Measurements from ENCODE around the gene PNMA6E. TPM values are rescaled to one million over a fixed set of nuclear protein-coding genes. Genes with fewer than 3 reads are reported as not detected.
A peak's percentile ranks its signal among the peaks of the same experiment; 100 is the strongest.

PNMA6E gene
- total and polyA plus RNA-seq, 2 experiments from 2014 or later, result not detected

DNA sequence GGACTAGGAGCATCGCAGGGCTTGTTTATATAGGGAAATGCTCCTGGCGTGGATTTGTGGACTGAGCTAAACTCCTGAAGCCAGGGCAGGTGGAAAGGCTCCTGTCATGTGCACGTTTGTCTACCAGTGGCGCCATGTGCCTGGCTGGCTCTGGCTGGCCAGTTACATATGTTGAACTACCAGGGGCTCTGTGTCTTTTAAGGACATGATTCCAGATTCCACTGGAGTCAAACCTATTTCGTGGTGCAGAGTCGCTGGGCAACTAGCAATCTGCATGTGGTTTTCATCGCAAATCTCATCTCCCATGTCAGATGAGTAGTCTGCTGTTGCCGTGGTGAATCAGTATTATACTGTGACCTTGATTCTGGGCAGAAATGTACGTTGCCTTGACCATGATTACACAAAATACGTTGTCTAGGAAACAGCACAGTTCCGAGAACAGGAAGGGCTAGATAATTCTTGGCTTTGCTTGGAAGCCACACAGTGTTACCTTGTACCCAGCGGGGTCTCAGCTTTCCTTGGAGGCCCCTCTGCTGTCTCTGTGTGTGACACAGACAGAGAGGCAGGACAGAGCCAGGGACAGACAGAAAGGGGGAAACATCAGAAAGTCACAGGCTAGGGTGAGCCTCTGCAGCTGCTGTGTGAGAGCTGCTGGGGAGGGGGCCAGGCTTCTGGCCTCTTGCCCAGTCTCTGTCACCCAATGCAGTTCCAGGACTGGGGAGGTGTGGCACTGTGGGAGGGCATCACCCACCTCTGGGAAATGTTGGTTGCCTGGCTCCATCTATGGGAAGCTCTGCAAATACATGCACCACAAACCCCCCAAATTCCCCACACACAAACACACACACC lies 19.2 kb downstream of the PNMA6E start:
- Mint-ChIP-seq H3K27ac (no peak overlapping the region), H3K4me1 (peaks cover 6% of the 10 kb centered on the region; the same call in 2 of the 3 replicates), H3K27me3 (ENCODE audit: insufficient read depth, low read depth, poor library complexity) (peaks cover 3% of the 10 kb centered on the region), H3K4me3 (no peak overlapping the region), H3K9me3 (peaks cover 4% of the 10 kb centered on the region; the same call in 2 of the 3 replicates), H3K36me3 (ENCODE audit: low read depth) (no peaks in the 10 kb centered on the region; the same call in 2 of the 3 replicates)
- Histone ChIP-seq H3K27me3 (ENCODE audit: insufficient read depth) (no peaks in the 10 kb centered on the region), H3K27ac (ENCODE audit: low read depth) (no peak overlapping the region), H3F3A (replicated peaks; ENCODE audit: low read depth) (no peaks in the 10 kb centered on the region), H3K4me3 (no peak overlapping the region), H3K9me2 (ENCODE audit: insufficient read depth) (no peaks in the 10 kb centered on the region), H2AFZ (no peak overlapping the region), H3K4me1 (ENCODE audit: insufficient read depth) (no peaks in the 10 kb centered on the region), H3K79me2 (replicated peaks; ENCODE audit: insufficient read depth) (no peaks in the 10 kb centered on the region), H3K36me3 (ENCODE audit: insufficient read depth) (no peaks in the 10 kb centered on the region), H4K20me1 (replicated peaks; ENCODE audit: insufficient read depth) (no peaks in the 10 kb centered on the region), H3K4me2 (no peak overlapping the region)
- TF ChIP-seq CTCF (conservative IDR thresholded peaks at IDR 0.05; ENCODE audit: low read depth in 2 of 2), result peak in 1 of 2 experiments; percentile 15; a peak in 1 of 4 replicates
- TF ChIP-seq STAT1 (IDR thresholded peaks at IDR 0.05; ENCODE audit: unreplicated experiment), result no peak
- DNase-seq (ENCODE audit: low spot score) (peak; percentile 7), ATAC-seq (peak; percentile 71)

- no peak for ATAC-seq
- H3K27ac ChIP-seq (ENCODE audit: low read depth), result no peak overlapping the region
- H3K4me1 ChIP-seq (ENCODE audit: insufficient read depth), result no peaks in the 10 kb centered on the region
- H3K4me2 ChIP-seq, result no peak overlapping the region
- no peaks in the 10 kb centered on the region for H3K27me3 ChIP-seq (ENCODE audit: insufficient read depth)
- Mint-ChIP-seq H3K27ac (no peak overlapping the region), H3K36me3 (ENCODE audit: low read depth) (peaks cover 3% of the 10 kb centered on the region; the same call in 2 of the 3 replicates), H3K27me3 (ENCODE audit: insufficient read depth, low read depth, poor library complexity) (peaks cover 3% of the 10 kb centered on the region), H3K4me3 (no peak overlapping the region), H3K9me3 (peaks cover 6% of the 10 kb centered on the region; the same call in 2 of the 3 replicates), H3K4me1 (peaks cover 6% of the 10 kb centered on the region; the same call in 2 of the 3 replicates)
- no peaks in the 10 kb centered on the region for H3K79me2 ChIP-seq (replicated peaks; ENCODE audit: insufficient read depth)
- H3K36me3 ChIP-seq (ENCODE audit: insufficient read depth), result no peaks in the 10 kb centered on the region
- no peaks in the 10 kb centered on the region for H3K9me2 ChIP-seq (ENCODE audit: insufficient read depth)
- no peak overlapping the region for H2AFZ ChIP-seq
- H4K20me1 ChIP-seq (replicated peaks; ENCODE audit: insufficient read depth), result no peaks in the 10 kb centered on the region
- no peak overlapping the region for H3K4me3 ChIP-seq
- H3F3A ChIP-seq (replicated peaks; ENCODE audit: low read depth), result no peaks in the 10 kb centered on the region
- DNase-seq (ENCODE audit: low spot score), result no peak
- no peak for TF ChIP-seq EZH2 (IDR thresholded peaks at IDR 0.05; ENCODE audit: low read depth, unreplicated experiment)
- TF ChIP-seq CTCF (conservative IDR thresholded peaks at IDR 0.05; ENCODE audit: low read depth in 2 of 2), result no peak
- TF ChIP-seq, protein P1, sequence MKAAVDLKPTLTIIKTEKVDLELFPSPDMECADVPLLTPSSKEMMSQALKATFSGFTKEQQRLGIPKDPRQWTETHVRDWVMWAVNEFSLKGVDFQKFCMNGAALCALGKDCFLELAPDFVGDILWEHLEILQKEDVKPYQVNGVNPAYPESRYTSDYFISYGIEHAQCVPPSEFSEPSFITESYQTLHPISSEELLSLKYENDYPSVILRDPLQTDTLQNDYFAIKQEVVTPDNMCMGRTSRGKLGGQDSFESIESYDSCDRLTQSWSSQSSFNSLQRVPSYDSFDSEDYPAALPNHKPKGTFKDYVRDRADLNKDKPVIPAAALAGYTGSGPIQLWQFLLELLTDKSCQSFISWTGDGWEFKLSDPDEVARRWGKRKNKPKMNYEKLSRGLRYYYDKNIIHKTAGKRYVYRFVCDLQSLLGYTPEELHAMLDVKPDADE (IDR thresholded peaks at IDR 0.05), result no peak
- TF ChIP-seq, protein P2, sequence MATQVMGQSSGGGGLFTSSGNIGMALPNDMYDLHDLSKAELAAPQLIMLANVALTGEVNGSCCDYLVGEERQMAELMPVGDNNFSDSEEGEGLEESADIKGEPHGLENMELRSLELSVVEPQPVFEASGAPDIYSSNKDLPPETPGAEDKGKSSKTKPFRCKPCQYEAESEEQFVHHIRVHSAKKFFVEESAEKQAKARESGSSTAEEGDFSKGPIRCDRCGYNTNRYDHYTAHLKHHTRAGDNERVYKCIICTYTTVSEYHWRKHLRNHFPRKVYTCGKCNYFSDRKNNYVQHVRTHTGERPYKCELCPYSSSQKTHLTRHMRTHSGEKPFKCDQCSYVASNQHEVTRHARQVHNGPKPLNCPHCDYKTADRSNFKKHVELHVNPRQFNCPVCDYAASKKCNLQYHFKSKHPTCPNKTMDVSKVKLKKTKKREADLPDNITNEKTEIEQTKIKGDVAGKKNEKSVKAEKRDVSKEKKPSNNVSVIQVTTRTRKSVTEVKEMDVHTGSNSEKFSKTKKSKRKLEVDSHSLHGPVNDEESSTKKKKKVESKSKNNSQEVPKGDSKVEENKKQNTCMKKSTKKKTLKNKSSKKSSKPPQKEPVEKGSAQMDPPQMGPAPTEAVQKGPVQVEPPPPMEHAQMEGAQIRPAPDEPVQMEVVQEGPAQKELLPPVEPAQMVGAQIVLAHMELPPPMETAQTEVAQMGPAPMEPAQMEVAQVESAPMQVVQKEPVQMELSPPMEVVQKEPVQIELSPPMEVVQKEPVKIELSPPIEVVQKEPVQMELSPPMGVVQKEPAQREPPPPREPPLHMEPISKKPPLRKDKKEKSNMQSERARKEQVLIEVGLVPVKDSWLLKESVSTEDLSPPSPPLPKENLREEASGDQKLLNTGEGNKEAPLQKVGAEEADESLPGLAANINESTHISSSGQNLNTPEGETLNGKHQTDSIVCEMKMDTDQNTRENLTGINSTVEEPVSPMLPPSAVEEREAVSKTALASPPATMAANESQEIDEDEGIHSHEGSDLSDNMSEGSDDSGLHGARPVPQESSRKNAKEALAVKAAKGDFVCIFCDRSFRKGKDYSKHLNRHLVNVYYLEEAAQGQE (IDR thresholded peaks at IDR 0.05; ENCODE audit: unreplicated experiment), result no peak
- no peak for TF ChIP-seq JUNB (IDR thresholded peaks at IDR 0.05; ENCODE audit: unreplicated experiment)
- TF ChIP-seq NANOG (IDR thresholded peaks at IDR 0.05; ENCODE audit: borderline replicate concordance), result no peak
- no peak for TF ChIP-seq ZNF114 (CRISPR knock-in tag; IDR thresholded peaks at IDR 0.05)
- no peak for TF ChIP-seq CREB1 (CRISPR knock-in tag; IDR thresholded peaks at IDR 0.05; ENCODE audit: low read depth)
- TF ChIP-seq STAT1 (IDR thresholded peaks at IDR 0.05; ENCODE audit: unreplicated experiment), result no peak
- no peak for TF ChIP-seq ZNF331 (CRISPR knock-in tag; IDR thresholded peaks at IDR 0.05; ENCODE audit: low read depth)
- no peak for TF ChIP-seq POLR2AphosphoS5 (IDR thresholded peaks at IDR 0.05; ENCODE audit: low read depth)
These were observed 20.5 kb downstream of the PNMA6E start for GRCh38 chrX:153380691-153381090.
